ENCODE results near the gene C2orf72. TPM values are rescaled to one million over a fixed set of nuclear protein-coding genes. Genes with fewer than 3 reads are reported as not detected.

The C2orf72 gene
- total RNA-seq (10 to 100 TPM in 1 of 5 donors, 1 to 10 TPM in 3, not detected in 1; 4.0 to 41.4 (median 7.2) TPM), polyA plus RNA-seq (1 to 10 TPM; 3.3 to 7.6 (median 7.3) TPM)
- long read RNA-seq, donor 1, partial matches to known transcripts = 0 of 4 reads
- long read RNA-seq, donor 1, other reads (novel, unspliced or antisense) = 0 of 4 reads
- long read RNA-seq, donor 2, transcript C2orf72-201 (3 exons, 3,657 nt) = major isoform, 12 of 19 reads
- long read RNA-seq, donor 2, transcript C2orf72-202 (2 exons, 3,141 nt) = minor isoform, 7 of 19 reads
- long read RNA-seq, donor 2, partial matches to known transcripts = 0 of 19 reads
- long read RNA-seq, donor 2, other reads (novel, unspliced or antisense) = 0 of 19 reads
- long read RNA-seq, donor 3, partial matches to known transcripts = 0 of 2 reads
- long read RNA-seq, donor 3, other reads (novel, unspliced or antisense) = 0 of 2 reads
- long read RNA-seq, donor 4 = 0 reads
- long read RNA-seq, donor 5, partial matches to known transcripts = 0 of 3 reads
- long read RNA-seq, donor 5, other reads (novel, unspliced or antisense) = 0 of 3 reads
- long read RNA-seq, donor 6 = 0 reads
- long read RNA-seq, donor 7, transcript C2orf72-201 (3 exons, 3,657 nt) = major isoform, 5 of 6 reads
- long read RNA-seq, donor 7, partial matches to known transcripts = 0 of 6 reads
- long read RNA-seq, donor 7, other reads (novel, unspliced or antisense) = 0 of 6 reads
- long read RNA-seq, donor 8, partial matches to known transcripts = 0 of 2 reads
- long read RNA-seq, donor 8, other reads (novel, unspliced or antisense) = 0 of 2 reads
- long read RNA-seq, donor 9, partial matches to known transcripts = 0 of 2 reads
- long read RNA-seq, donor 9, other reads (novel, unspliced or antisense) = 0 of 2 reads
- long read RNA-seq, donor 10, partial matches to known transcripts = 0 of 3 reads
- long read RNA-seq, donor 10, other reads (novel, unspliced or antisense) = 0 of 3 reads

DNA sequence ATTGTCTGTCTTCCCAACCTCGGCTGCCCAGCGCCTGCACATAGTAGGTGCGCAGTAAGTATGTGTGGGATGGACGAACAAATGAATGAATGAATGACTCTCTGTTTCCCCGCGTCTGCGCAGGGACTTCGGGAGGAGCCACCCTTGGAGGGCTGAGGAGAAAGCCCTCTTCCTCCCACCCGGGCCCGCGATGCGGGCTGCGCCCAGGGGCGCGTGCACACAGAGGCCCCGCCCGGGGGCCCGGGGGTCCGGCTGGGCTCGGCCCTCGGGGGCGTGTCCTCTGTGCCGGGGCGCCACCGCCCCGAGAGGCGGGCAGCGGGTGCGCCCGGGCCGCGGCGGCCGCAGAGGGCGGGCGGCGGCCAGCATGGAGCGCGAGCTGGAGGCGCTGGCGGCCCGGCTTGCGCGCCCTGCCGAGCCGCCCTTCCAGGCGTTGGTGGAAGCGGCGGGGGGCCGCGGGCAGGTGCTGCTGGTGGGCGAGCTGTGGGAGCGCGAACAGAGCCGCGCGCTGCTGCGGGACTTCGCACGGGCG is at the start of gene C2orf72:
TSS of gene C2orf72 (plus strand) at position 322 of the 529 bp plus-strand sequence. CDS start at position 365, 43 bp downstream.
- peaks cover 3 to 67% (median 19%) of the 10 kb centered on the region in 3 donors for H3K27me3 ChIP-seq
- DNase-seq = peak in 1 of 2 donors; percentile 69

DNA sequence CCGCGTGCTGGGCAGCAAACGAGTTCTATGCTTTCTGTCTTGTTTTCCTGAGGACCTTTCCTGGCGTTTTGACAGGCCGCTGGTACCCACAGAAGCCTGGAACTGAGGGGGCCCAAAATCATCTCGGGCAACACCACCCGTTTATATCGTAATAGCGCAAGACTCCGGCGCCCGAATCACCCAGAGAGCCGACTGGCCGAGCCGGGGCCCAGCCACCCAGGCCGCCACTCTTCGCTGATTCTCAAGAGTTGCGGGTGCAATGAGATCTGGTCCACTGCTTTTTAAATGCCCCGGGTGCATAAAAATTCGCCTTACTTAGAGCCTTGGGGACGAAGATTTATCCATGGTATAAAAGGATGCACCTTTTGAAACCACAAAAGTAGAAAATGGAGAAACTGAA is 47.6 kb upstream of the C2orf72 start:
- no peak for DNase-seq
- TF ChIP-seq POLR2AphosphoS5 (IDR thresholded peaks at IDR 0.05) = no peak
- peaks cover 5 to 7% (median 6%) of the 10 kb centered on the region in 4 donors for H3K4me1 ChIP-seq
- no peak overlapping the region for H3K27ac ChIP-seq
- no peak overlapping the region for H3K4me3 ChIP-seq
- H3K27me3 ChIP-seq = peaks cover 9 to 47% (median 11%) of the 10 kb centered on the region in 3 donors
- 92 to 98% (median 94%) methylated on average over 21 of the region's 21 CpGs for WGBS, 5 donors
- peaks cover 0 to 3% (median 0%) of the 10 kb centered on the region in 4 donors for H3K9me3 ChIP-seq
- intact Hi-C loops (cut with DNase I; ENCODE audit: low total_unique reads) = loop anchor here (5.0 kb wide), 1 partner anchor 162 kb away; no protein-coding TSS in a partner anchor
- H3K36me3 ChIP-seq = no peaks in the 10 kb centered on the region

More for the DNA sequence above, at the start of gene C2orf72:
- Histone ChIP-seq H3K4me3 (peak within 1 kb of the TSS; percentile 45 to 61 (median 53)), H3K36me3 (peaks cover 0 to 7% (median 0%) of the 10 kb centered on the region in 4 donors), H3K9me3 (no peaks in the 10 kb centered on the region), H3K27ac (peak within 1 kb of the TSS in 4 of 5 donors; percentile 58 to 81 (median 68)), H3K4me1 (peaks cover 17 to 57% (median 36%) of the 10 kb centered on the region in 4 donors)
- intact Hi-C loops (cut with DNase I; ENCODE audit: low total_unique reads) = no loop called here
- TF ChIP-seq, protein P1, sequence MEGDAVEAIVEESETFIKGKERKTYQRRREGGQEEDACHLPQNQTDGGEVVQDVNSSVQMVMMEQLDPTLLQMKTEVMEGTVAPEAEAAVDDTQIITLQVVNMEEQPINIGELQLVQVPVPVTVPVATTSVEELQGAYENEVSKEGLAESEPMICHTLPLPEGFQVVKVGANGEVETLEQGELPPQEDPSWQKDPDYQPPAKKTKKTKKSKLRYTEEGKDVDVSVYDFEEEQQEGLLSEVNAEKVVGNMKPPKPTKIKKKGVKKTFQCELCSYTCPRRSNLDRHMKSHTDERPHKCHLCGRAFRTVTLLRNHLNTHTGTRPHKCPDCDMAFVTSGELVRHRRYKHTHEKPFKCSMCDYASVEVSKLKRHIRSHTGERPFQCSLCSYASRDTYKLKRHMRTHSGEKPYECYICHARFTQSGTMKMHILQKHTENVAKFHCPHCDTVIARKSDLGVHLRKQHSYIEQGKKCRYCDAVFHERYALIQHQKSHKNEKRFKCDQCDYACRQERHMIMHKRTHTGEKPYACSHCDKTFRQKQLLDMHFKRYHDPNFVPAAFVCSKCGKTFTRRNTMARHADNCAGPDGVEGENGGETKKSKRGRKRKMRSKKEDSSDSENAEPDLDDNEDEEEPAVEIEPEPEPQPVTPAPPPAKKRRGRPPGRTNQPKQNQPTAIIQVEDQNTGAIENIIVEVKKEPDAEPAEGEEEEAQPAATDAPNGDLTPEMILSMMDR (IDR thresholded peaks at IDR 0.05) = no peak
- no peak for TF ChIP-seq EP300 (IDR thresholded peaks at IDR 0.05)
- no peak for TF ChIP-seq POLR2A (IDR thresholded peaks at IDR 0.05)
- no peak for TF ChIP-seq POLR2AphosphoS5 (IDR thresholded peaks at IDR 0.05)
- 1 to 10% (median 2%) methylated on average over 4 to 61 of the region's 61 CpGs for WGBS, 5 donors

DNA sequence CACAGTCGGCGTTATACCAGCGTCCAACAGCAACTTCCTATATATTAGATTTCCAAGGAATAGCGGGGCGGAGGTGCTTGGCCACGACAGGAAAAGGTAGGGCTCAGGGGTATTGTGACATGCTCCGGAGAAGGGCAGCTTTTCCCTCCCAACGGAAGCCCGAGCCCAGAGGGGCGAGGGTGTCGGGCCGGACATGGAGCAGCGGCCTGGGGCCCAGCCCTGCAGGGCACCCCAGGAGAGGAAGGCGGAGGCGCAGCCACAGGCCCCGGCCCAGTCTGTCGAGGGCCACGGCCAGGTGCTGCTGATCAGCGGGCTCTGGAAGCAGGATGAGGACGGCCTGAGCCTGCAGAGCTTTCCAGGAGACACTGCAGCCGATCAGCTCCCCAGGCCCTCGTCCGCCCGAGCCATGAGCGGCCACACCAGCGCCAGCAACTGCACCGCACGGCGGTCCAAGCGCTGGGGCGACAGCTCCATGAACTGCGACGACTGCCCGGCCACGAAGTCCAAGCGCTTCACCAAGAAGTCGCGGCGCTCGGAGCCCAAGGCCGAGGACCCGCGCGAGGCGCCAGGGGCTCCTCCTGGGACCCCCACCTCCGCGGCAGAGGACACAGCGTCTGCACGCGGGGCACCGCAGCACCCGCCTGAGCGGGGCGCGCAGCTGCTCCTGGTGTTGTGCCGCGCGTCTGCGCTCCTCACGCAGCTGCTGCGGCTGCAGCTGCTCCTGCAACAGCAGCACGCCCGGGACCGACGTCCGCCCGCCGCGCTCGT is 47.0 kb upstream of the C2orf72 start:
- WGBS, 5 donors = 54 to 60% (median 58%) methylated on average over 29 to 70 of the region's 70 CpGs
- H3K9me3 ChIP-seq = peaks cover 0 to 3% (median 0%) of the 10 kb centered on the region in 4 donors
- TF ChIP-seq, protein P1 (IDR thresholded peaks at IDR 0.05) = no peak
- TF ChIP-seq EP300 (IDR thresholded peaks at IDR 0.05) (no peak), POLR2AphosphoS5 (IDR thresholded peaks at IDR 0.05) (no peak), POLR2A (IDR thresholded peaks at IDR 0.05) (no peak)
- H3K4me3 ChIP-seq = no peak overlapping the region
- no peak for DNase-seq
- intact Hi-C loops (cut with DNase I; ENCODE audit: low total_unique reads) = no loop called here
- no peaks in the 10 kb centered on the region for H3K36me3 ChIP-seq
- H3K27ac ChIP-seq = no peak overlapping the region
- H3K27me3 ChIP-seq = peaks cover 9 to 47% (median 11%) of the 10 kb centered on the region in 3 donors
- H3K4me1 ChIP-seq = peaks cover 5 to 7% (median 6%) of the 10 kb centered on the region in 4 donors

DNA sequence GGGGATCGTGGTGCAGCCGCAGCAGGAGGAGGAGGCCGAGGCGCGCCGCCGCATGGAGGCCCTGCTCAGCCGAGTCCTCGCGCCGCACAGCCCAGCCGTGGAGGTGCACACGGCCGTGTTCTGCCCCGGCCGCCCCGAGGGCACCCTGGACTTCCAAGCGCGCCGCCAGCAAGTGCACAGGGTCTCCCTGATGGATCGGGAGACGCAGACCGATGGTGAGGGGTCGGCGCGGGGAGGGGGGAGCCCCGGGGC is 46.5 kb upstream of the C2orf72 start:
- intact Hi-C loops (cut with DNase I; ENCODE audit: low total_unique reads) = no loop called here
- Histone ChIP-seq H3K9me3 (peaks cover 0 to 3% (median 0%) of the 10 kb centered on the region in 4 donors), H3K27ac (no peak overlapping the region), H3K4me1 (peaks cover 5 to 7% (median 6%) of the 10 kb centered on the region in 4 donors), H3K36me3 (no peaks in the 10 kb centered on the region), H3K27me3 (peaks cover 9 to 52% (median 11%) of the 10 kb centered on the region in 3 donors), H3K4me3 (no peak overlapping the region)
- TF ChIP-seq POLR2A (IDR thresholded peaks at IDR 0.05) (no peak), POLR2AphosphoS5 (IDR thresholded peaks at IDR 0.05) (no peak), EP300 (IDR thresholded peaks at IDR 0.05) (no peak)
- TF ChIP-seq, protein P1 (IDR thresholded peaks at IDR 0.05) = no peak
- no peak for DNase-seq
- 50 to 74% (median 58%) methylated on average over 25 to 27 of the region's 27 CpGs; no CpG with 5 or more reads in 1 of the 5 donors for WGBS, 5 donors

Data from stomach (tissue), 19 donors.